ENCODE data around the gene OR13H1. TPM values are rescaled to one million over a fixed set of nuclear protein-coding genes. Genes with fewer than 3 reads are reported as not detected.
"Not testable (repeated sequence)": the region's sequence is repeated elsewhere in the genome, so short reads cannot be mapped to it uniquely, and the experiment has no call there.

The OR13H1 gene
- not detected for total RNA-seq
- long read RNA-seq = 0 reads

DNA sequence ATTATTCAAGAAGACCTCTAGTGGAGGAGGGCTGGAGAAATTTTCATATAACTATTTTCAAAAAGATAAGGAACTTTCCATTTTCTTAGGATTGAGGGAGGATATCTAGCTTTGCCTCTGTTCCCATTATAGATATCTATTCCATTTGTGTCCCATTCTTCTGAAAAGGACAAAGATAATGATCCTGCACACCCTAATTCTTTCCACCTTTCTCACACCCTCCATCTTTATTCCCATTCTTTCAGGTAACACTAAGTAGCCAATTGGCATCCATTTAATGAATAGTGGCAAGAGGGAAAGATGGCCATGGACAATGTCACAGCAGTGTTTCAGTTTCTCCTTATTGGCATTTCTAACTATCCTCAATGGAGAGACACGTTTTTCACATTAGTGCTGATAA, at the start of gene OR13H1:
Gene OR13H1 (plus strand): TSS at position 301 of the 400 bp plus-strand sequence. CDS start 0 bp downstream, at position 301.
- TF ChIP-seq, protein P1, sequence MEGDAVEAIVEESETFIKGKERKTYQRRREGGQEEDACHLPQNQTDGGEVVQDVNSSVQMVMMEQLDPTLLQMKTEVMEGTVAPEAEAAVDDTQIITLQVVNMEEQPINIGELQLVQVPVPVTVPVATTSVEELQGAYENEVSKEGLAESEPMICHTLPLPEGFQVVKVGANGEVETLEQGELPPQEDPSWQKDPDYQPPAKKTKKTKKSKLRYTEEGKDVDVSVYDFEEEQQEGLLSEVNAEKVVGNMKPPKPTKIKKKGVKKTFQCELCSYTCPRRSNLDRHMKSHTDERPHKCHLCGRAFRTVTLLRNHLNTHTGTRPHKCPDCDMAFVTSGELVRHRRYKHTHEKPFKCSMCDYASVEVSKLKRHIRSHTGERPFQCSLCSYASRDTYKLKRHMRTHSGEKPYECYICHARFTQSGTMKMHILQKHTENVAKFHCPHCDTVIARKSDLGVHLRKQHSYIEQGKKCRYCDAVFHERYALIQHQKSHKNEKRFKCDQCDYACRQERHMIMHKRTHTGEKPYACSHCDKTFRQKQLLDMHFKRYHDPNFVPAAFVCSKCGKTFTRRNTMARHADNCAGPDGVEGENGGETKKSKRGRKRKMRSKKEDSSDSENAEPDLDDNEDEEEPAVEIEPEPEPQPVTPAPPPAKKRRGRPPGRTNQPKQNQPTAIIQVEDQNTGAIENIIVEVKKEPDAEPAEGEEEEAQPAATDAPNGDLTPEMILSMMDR (IDR thresholded peaks at IDR 0.05) = no peak
- H3K27ac ChIP-seq = no peak within 1 kb of the TSS
- H3K4me3 ChIP-seq = no peak within 1 kb of the TSS
- no peaks in the 10 kb centered on the region for H3K36me3 ChIP-seq
- DNase-seq (no peak), ATAC-seq (no peak)
- no peaks in the 10 kb centered on the region for H3K9me3 ChIP-seq
- H3K27me3 ChIP-seq (ENCODE audit: low read depth) = no peaks in the 10 kb centered on the region
- intact Hi-C loops (cut with DNase I) = no loop called here
- no peaks in the 10 kb centered on the region for H3K4me1 ChIP-seq

DNA sequence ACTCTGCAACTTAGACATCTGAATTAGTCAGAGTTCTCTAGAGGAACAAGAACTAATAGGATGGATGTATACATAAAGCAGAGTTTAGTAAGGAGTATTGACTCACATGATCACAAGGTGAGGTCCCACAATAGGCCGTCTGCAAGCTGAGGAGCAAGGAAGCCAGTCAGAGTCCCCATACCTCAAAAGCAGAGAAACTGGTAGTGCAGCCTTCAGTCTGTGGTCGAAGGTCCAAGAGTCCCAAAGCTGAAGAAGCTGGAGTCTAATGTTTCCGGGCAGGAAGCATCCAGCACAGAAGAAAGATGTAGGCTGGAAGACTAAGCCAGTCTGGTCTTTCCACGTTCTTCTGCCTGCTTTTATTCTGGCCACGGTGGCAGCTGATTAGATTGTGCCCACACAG, 42.3 kb upstream of the OR13H1 start:
- H3K27ac ChIP-seq; DNase-seq; intact Hi-C loops (cut with DNase I); H3K4me3 ChIP-seq; H3K4me1 ChIP-seq; H3K9me3 ChIP-seq; ATAC-seq; H3K36me3 ChIP-seq; H3K27me3 ChIP-seq (ENCODE audit: low read depth): not testable (repeated sequence)

DNA sequence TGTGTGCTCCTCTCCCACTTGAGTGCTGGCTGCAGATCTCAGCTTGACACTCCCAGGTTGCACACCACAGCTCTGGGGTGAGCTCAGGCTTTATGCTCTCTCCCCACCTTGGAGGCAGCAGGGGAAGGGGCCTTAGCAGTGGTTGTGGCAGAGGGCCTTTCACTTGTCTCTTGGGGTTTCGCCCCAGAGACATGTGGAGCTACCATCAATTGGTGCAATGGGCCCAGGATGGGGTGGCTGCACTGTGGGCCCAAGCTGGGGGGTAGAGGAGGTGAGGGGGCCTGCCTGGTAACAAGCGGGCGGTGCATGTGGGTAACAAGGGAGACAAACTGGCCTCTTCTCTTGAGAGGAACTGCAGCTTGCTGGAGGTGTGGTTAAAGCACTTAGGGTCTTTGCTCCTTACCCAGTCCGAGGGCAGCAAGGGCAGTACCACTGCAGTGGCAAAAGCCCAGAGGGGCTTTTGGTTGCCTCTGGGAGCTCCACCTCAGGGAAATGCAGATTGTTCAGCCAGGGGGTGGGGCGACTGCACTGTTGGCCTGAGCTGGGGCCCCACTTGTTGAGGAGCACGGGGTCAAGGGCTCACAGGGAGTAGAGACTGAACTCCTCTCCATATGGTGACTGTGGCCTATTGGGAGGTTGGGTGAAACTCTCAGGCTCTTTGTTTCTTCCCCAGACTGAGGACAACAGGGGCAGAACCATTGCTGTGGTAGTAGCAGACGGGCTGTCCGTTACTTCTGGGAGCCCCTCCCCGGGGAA, 30.5 kb upstream of the OR13H1 start:
- ATAC-seq (no peak), DNase-seq (no peak)
- Histone ChIP-seq H3K4me3 (no peak overlapping the region), H3K27ac (no peak overlapping the region), H3K27me3 (ENCODE audit: low read depth) (no peaks in the 10 kb centered on the region), H3K9me3 (no peaks in the 10 kb centered on the region), H3K4me1 (no peaks in the 10 kb centered on the region), H3K36me3 (no peaks in the 10 kb centered on the region)
- TF ChIP-seq, protein P1 (IDR thresholded peaks at IDR 0.05) = no peak
- intact Hi-C loops (cut with DNase I) = no loop called here

GRCh38 chrX:131521824-131522223, 22.1 kb upstream of the OR13H1 start:
- H3K9me3 ChIP-seq = no peaks in the 10 kb centered on the region
- TF ChIP-seq, protein P1 (IDR thresholded peaks at IDR 0.05) = no peak

DNA sequence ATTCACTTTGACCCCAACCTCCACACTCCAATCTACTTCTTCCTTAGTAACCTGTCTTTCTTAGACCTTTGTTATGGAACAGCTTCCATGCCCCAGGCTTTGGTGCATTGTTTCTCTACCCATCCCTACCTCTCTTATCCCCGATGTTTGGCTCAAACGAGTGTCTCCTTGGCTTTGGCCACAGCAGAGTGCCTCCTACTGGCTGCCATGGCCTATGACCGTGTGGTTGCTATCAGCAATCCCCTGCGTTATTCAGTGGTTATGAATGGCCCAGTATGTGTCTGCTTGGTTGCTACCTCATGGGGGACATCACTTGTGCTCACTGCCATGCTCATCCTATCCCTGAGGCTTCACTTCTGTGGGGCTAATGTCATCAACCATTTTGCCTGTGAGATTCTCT, 344 bp downstream of the OR13H1 start:
- DNase-seq (no peak), ATAC-seq (no peak)
- Histone ChIP-seq H3K27me3 (ENCODE audit: low read depth) (no peaks in the 10 kb centered on the region), H3K27ac (no peak overlapping the region), H3K4me1 (no peaks in the 10 kb centered on the region), H3K36me3 (no peaks in the 10 kb centered on the region), H3K9me3 (no peaks in the 10 kb centered on the region), H3K4me3 (no peak overlapping the region)
- intact Hi-C loops (cut with DNase I) = no loop called here
- TF ChIP-seq, protein P1 (IDR thresholded peaks at IDR 0.05) = no peak

More at GRCh38 chrX:131521824-131522223, 22.1 kb upstream of the OR13H1 start:
- DNase-seq = no peak
- ATAC-seq = no peak
- Histone ChIP-seq H3K36me3 (no peaks in the 10 kb centered on the region), H3K27me3 (ENCODE audit: low read depth) (no peaks in the 10 kb centered on the region), H3K4me3 (no peak overlapping the region), H3K27ac (no peak overlapping the region), H3K4me1 (no peaks in the 10 kb centered on the region)
- intact Hi-C loops (cut with DNase I) = no loop called here

GRCh38 chrX:131549011-131549410, 5.1 kb downstream of the OR13H1 start:
- H3K9me3 ChIP-seq = no peaks in the 10 kb centered on the region
- no peaks in the 10 kb centered on the region for H3K36me3 ChIP-seq
- intact Hi-C loops (cut with DNase I) = no loop called here
- no peak overlapping the region for H3K27ac ChIP-seq
- H3K4me3 ChIP-seq = no peak overlapping the region
- no peak for DNase-seq
- H3K27me3 ChIP-seq (ENCODE audit: low read depth) = no peaks in the 10 kb centered on the region
- no peaks in the 10 kb centered on the region for H3K4me1 ChIP-seq
- TF ChIP-seq, protein P1 (IDR thresholded peaks at IDR 0.05) = no peak
- ATAC-seq = no peak

DNA sequence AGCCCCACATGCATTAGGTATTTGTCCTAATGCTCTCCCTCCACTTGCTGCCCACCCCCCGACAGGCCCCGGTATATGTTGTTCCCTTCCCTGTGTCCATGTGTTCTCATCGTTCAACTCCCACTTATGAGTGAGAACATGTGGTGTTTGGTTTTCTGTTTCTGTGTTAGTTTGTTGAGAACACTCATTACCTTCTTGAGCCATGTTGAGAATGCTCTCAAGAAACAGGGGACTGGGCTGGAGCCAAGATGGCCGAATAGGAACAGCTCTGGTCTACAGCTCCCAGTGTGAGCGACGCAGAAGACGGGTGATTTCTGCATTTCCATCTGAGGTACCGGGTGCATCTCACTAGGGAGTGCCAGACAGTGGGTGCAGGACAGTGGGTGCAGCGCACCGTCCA, 8.6 kb downstream of the OR13H1 start:
- H3K4me1 ChIP-seq; H3K27ac ChIP-seq; intact Hi-C loops (cut with DNase I); H3K4me3 ChIP-seq; H3K9me3 ChIP-seq; H3K36me3 ChIP-seq; H3K27me3 ChIP-seq (ENCODE audit: low read depth): not testable (repeated sequence)
- ATAC-seq (peak in 1 of 2 donors; percentile 71), DNase-seq (peak; percentile 44)

Data from lower lobe of right lung (tissue), 2 donors.